NCI-H748 (cell line): ENCODE data around the gene GPC6.

Experiments used
- DNase-seq: peaks from one replicate; lab custom pipeline; 2025; ENCODE audit not compliant: unreplicated experiment; lab: John Stamatoyannopoulos, UW

GPC6 gene

DNA sequence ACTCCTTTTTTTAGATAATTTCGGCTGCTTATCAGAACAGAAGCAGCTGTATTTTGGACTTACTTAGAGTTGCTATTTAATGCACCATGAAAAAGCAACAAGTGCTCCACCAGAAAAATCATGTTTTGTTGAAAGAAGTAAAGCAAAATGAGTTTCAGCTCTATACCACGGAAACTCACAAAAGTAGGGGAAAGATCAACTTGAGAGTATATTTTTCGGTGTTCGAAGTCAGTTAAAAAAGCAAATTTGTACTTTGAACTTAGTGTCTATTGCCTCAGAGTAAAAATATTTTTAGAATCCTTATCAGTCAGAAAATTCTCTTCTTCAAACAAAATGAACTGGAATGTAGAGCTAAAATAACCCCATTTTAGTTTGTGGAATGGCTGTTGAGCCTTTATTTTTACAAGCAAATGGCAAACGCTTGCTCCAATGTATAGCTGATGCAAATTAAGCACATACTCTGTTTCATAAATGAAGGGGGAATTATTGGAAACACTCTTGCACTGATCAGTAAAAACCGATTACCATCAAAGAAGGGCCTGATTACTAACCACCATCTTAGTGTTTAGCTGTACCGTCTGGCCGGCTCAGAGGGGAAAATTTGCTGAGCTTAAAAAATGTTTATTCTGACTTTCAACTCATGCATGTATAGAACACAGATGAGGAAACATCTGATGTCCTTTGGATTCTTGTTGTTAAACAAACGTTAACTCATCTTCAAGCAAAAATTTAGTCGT, 540.7 kb downstream of the GPC6 start:
- DNase-seq, result no peak

DNA sequence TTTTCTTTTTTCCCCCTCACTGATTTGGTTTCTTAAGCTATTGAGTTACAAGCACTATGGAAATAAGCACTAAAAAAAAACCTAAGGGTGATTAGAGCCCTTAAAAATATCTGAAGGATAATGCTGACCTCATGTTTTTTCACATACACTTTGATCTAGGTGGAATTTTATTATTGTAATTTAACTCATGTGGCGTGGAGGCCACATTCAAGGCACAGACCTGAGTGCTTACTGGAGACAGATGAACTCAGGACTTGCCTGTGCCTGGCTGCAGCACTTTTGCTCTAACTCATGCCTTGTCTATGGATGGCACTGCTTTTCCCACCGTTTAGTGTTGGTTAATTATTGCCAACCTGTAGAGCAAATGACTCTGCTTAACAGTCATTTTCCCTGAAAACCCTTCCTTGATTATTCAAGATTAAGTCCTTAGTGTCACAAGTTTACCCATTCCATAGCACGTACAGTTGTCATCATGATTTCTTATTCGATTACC, 541.4 kb downstream of the GPC6 start:
- no peak for DNase-seq

DNA sequence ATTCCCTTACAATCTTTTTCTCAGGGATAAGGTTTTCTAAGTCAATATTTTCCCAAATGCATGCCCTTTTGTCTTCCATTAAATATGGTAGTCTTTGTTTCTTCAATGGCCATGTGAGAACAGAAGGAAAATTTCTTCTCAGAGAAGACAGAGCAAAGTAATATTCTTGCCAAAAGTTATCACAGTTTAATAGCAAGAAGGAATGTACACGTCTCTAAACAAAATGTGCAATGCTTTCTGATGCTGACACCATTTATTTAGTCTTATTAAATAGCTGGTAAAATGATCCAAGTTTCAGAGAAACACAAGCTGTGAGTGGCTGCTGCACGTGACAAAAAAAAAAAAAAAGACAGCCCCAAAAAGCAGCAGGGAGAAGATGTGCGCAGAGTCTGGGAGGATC, 542.5 kb downstream of the GPC6 start:
- no peak for DNase-seq

DNA sequence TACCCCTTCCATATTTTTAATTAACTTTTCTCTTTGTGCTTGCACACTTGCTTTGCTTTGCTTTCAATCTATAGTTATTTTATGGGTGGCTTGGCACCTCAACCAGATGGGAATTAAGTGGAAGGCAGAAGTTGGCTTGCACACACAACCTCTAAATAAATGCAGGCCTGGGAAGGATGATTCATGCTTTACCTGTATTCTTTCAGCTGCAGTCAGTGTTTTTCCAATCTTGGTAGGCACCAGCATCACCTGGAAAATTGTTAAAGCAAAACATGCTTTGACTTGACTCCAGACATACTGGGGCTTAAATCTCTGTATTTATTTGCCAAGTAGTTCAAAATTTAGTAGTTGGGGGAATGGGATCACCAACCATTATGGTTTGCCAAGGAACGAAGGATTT, 543.0 kb downstream of the GPC6 start:
- no peak for DNase-seq

DNA sequence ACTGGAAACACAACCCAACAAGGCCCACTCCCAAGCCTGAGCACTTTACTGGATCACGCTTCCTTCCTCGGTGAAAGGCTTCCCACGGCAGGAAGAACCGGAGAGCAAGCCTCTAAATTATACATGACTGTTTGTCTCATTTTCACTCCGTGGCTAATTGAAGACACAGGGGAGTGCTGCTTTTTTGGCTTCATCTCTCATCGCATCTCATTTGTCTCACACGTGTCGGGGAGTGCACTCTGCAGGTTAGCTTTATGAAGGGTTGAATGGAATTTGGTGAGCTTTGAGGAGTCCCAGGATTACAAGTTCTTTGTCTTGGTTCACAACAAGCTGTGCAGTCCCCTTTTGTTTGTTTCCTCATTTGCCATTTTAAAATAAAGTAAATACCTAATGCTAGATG, 544.6 kb downstream of the GPC6 start:
- DNase-seq, result no peak

DNA sequence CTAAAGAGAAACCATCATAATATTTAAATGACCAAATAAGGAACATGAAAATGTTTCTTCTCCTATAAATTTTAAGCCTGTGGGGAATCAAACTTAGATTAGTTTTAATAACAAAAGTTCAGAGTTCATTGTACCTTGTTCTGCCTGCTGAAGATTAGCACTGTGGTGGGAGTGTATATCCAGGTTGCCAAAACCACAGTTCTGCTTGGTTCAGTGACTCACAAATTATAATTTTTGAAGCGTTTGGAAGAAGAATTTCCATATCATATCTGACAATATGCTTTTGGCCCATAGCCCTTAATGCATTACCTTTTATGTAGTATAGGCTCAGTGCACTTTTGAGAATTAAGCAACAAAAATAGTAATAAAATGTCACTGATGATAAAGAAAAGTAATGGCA, 545.2 kb downstream of the GPC6 start:
- DNase-seq, result no peak

DNA sequence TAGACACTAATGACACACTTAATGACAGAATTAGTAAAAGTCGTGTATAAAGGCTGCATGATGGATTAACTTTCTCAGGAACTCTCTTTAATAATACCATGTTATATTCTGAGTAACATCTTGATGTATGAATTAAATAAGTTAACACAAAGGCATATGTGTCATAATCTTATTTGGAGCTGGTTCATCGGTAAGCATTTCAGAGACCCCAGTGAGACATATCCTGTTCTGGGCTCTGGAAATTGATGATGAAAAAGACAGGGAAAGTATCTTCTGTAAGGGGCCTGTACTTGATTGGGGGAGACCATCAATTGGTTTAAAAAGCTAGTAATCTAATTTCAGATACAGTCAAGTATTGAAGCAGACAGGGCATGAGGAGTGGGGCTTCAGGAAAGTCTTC, 547.9 kb downstream of the GPC6 start:
- no peak for DNase-seq

DNA sequence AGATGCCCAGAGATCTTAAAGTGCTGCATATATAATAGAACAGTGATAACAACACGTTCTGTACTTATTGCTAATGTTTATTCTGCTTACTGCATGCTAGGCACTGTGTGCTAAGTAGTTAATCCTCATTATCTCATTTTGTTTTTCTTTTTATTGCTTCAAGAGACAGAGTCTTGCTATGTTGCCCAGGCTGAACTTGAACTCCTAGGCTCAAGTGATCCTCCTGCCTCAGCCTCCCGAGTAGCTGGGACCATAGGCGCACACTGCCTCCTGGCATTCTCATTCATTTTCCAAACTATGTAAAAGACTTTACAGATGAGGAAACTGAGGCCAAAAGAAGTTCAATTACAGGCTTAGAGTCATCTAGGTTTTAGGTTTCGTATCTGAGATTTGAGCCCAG, 548.4 kb downstream of the GPC6 start:
- DNase-seq, result no peak

DNA sequence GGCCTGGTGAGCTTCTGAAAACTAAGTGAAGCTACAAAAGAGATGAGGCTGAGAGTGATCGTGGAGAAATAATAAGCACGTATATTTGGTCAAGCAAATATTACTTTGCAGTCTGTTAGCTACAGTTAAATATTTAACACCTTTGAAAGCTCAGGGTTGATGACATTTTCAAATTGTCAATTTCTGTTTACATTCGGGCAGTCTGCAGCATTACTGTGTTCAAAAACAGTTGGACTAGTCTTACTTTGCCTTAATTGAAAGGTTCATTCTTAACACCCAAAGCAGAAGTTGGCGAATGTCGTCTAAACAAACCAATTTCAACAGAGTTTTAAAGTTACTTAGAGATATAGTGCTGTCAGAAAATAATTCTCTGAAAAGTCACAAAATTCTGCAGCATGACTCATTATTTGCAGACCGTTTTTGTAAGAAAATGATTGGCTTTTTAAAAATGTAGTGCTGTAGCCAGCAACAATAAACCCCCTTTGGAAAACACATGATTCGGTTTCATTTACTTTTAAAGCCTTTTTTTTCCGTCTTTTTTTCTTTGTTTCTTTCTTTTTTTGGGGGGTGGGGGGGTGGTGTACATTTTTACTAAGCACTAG, 549.0 kb downstream of the GPC6 start:
- no peak for DNase-seq

DNA sequence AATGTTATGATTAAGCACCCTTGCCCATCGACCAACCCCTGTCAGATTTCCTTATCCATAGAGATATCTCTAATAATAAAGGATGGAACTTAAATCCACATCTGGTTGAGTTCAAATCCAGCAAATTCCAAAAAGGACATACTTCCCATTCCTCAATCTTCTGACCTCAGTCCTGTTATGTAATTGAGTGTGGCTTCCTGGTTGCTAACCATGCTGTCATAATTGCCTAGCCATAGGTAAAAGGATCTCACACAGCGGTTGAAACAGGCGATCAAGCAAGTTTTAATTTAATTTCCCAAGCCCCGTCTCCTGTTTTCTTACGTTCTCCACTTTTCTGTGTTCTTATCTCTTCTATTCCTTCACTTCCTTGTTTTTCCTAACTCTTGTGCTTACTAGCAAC, 550.3 kb downstream of the GPC6 start:
- no peak for DNase-seq

DNA sequence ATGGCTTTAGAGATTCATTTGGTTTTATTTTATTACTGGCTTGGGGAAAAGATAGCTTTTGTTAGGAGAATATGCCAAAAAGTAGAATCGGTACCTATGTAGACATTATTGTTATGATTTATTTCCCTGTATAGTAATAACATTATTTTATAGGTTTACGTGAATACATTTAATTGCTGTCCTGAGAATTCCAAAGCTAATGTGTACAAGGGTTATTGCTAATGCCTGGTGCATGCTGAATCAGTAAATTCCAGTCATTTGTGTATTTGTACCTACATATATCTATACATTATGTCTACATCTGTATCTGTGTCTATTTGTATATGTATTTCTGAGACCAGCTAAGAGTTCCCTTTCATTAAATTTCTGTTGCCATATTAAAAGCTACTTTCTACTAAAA, 550.9 kb downstream of the GPC6 start:
- DNase-seq, result no peak

DNA sequence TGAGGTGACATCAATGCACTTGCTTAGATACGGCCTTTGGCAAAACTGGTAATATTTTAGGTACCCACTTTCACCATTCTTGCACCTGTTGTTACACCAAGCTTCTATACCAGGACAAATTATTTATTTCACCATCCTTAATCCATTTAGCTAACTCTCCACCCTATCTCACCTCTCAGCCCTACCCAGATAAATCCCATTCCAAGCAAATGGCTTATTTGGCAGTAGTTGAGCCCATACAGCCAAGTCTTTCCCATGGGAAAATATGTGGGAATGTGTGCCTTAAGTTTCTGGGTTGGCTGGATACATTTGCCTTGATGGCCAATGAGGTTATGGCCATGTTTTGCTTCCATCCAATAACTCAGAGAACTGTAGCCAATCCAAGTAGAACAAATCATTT, 551.9 kb downstream of the GPC6 start:
- no peak for DNase-seq

DNA sequence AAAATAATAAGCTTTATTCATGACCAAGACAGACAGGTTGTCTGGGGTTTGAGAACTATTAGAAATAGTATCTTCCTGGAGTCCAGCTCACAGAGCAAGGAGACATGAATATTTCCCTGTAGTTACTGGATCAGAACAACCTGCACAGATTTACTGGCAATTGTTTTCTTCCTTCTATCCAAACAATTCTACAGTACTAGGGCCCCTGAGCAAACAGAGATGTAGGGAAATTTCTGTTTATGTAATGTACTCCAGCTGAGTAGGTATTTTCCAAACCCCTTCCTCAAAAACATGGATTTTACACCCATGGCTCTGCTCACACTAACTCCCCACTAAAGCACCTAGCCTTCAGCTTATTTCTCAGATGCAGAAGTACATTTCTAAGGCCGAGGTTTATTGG, 557.6 kb downstream of the GPC6 start:
- no peak for DNase-seq

DNA sequence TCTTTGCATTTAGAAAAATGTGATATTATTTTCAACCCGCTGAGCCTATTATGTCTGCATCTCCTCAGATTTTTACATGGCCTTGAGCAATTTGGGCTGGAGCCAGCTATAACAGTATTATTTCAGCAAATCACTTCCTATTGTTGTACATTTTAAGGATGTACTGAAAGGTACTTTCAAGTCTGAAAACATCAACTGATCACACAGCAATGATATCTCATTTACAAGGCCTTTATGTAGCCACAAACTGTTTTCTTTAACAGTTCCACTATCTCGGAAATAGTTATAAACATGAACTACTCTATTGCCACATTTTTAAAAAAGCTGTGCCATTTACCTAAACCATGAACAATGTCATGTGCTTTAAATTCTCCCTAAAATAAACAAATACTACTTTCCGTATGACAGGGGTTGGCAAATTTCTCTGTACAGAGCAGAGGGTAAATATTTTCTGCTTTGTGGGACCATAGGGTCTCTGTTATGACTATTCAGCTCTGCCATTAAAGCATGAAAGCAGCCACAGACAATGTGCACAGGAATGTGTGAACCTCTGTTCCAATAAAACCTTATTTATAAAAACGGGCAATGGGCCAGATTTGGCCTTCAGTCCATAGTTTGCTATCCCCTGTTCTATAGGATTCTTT, 560.4 kb downstream of the GPC6 start:
- DNase-seq, result peak; percentile 48

DNA sequence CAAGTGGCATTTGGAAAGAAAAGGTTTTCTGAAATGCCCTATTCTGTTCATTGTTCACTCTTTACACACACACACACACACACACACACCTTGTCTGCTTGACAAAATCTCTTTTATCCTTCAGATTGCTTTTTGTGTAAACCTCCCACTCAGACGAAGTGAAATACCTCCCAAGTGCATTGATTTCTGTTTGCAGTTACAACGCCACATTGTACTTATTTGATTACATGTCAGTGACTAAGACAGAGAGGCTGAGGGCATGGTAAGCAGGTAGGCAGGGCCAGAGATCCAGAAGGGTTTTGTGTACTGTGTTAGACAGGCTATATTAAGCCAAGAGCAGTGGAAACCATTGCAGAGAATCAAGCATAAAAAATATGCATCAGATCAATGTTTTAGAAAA, 561.8 kb downstream of the GPC6 start:
- DNase-seq, result peak; percentile 23

DNA sequence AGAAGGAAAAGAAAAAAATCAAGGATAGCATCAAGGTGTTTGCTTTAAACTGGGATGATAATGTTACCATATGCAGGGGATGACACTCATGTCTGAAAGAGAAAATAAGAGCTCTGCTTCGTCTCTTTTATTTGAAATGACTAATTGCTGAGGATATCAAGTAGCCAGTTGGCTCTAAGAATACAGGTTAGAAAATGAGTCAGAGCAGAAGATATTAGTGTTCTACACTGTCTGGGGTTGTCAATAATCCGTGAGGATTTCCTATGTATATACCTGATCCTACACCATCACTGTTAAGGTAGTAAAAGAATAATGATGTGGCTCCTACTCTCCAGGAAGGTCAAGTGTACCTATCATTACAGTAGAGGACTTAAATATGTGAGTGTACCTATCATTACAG, 562.5 kb downstream of the GPC6 start:
- no peak for DNase-seq

DNA sequence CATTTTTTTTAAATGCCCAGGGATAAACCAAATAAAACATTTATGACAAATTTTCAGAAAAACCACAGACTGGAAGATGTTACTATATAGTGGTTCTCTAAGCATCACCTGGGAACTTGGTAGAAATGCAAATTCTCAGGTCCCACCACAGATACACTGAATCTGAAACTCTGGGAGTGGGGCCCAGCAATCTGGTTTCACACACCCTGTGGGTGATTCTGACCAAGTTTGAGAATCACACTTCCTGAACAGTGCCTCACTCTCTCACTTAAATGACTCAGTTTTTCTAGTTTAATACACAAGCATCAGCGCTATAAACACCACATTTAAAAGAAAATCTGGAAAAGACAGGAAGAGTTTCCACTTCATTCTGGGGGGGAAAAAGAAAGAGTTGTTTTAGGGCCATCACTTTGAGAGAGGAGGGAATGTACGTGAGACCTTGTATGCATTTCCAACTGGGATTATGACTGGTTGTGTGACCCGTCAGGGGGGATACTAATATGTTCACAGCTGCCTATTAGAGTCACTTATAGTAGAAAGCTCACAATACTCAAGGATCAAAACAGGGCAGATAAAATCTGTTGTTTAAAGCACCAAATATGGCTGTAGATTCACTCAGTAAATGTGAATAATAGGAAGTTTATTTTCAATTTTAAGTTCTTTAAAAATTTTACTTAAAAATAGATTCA, 567.7 kb downstream of the GPC6 start:
- DNase-seq, result no peak

DNA sequence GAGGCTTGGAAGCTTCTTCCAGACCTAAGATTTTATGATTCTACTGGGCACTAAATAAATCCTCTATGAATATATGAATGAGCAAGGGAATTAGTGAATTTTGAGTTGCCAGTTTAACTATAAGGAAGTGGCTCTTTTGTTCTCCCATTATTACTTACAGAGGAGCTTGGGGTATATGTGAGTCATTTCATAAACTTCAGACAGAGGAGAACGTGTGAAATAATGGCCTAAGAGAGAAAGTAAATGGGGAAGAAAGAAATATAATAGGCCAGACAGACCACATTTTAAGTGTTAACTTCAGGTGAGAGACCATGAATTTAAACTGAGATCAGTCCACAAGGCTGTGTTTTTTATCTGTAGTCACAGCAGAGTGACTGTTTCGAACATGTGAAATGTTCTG, 570.9 kb downstream of the GPC6 start:
- DNase-seq, result no peak

DNA sequence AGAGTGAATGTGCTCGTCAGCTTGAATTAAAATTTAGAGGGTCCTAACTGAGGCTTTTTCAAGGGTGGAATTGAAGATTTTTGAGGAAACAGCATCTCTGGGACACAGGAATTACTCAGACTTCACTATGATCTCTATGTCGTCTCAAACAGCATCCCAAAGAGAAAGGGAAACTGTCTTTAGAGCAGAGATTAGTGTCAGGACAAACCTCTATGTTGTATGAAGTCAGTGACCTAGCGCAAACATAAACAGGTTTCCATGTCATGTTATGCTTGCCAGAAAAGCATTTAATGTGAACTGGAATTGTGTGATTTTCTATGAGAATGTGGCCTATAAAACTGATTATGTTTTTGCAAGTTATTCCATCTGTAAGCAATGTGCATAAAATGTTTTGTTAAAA, 573.7 kb downstream of the GPC6 start:
- DNase-seq, result no peak

DNA sequence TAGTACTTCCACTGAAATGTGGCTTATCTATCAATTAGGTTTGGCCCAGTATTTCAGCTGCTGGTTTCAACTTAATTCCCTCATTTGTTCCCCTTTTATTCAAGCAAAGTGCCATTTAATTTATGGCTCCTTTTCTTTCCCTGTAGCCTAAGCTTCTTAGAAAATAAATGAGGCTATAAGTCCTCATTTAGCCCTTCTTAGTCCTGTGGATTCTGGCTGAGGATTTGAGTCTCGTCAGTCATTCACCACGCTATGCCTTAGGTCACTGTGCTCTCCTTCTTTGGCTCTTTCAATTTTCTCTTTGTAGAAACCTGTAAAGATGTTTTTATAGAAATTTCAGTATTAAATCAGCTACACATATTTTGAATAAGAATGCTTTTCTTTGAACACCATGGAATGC, 579.1 kb downstream of the GPC6 start:
- no peak for DNase-seq

DNA sequence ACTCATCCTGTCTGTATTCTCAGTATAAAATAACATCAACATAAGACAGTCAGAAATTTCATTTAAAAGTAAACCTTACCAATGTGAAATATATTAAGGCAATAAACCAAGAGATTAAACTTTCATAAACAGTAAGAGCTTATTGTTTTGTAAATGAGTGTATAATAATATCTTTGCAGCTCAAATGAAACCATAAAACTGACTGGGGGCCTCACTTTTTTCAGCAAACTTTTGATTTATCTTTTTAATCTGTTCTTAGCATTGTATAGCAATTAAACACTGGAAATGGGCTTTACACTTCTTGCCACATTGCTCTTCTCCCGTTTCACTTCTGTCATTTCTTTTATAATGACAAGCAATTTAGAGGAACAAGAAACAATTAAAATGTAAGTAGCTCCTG, 580.3 kb downstream of the GPC6 start:
- no peak for DNase-seq

DNA sequence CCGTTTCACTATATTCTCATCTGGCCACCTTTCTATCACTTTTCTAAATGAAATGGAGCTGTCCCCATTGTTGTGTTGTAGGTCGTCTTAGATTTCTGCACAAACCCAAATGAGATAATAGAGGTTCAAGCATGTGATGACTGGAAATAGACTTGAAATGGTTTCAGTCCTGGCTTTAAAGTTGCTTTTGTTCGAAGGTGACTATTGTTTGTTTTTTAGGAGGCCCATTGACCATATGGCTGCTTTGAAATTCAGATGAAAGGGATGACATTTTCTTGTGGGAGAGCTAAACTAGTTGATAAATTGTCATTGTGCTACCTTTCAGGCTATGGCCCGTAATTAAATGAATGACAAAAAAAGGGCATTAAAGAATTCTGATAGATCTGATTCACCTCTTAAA, 583.7 kb downstream of the GPC6 start:
- DNase-seq, result no peak
